HG03342 (cell line): ENCODE results near the gene GPR75.

Experiments
- ATAC-seq: cut with Tn5 transposase; IDR thresholded peaks from one replicate; pipeline ENCODE4 v1.9.1; 2021; ENCODE audit warnings: mild to moderate bottlenecking, moderate library complexity; ENCODE audit not compliant: unreplicated experiment

The GPR75 gene

DNA sequence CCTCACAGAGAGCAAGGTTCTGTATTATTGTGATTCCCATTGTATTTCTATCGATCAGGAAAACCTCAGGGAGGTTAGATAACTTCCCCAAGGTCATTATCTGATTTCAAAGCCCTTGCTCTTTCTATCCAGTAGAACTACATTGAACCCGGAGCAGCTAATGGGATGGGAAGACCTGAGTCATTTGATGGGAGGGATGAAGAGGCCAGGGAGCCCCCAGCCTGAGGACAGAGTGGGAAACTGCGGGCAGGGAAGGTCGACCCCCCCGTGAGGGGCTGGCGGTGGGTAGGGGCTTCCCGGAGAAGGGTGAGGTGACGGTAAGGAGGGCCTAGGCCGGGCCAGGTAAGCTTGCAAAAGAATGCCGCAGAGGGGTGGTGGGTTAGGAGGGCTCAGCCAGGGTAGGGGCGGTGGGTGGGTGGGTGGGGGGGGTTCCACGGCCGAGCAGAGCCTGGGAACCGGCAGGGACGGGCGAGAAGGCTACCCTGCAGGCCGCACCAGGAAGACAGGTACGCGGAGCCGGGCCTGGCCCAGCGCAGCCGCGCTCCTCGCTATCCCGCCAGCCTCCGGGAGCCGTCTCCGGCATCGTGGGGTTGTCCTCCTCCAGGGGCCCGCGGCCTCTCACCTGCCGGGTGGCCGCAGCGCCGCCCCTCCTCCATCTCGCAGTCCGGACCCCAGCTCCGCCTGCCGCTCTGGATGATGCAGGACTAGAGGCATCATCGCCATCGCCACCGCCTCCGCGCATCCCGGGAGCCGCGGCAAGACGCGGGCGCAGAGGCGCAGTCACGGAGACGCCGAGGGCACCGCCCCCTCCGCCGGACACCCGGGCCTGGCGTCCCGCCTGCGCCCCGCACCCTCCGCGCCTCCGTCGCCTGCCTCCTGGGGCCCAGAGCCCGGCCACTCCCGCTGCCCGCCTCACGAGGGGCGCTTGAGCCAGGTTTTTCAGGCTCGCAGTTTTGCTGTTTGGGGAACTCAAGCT is at the start of gene GPR75:
Gene GPR75 (minus strand): TSS at position 762 of the 976 bp plus-strand sequence. CDS start 5,211 bp downstream, outside the sequence.
- no peak for ATAC-seq

DNA sequence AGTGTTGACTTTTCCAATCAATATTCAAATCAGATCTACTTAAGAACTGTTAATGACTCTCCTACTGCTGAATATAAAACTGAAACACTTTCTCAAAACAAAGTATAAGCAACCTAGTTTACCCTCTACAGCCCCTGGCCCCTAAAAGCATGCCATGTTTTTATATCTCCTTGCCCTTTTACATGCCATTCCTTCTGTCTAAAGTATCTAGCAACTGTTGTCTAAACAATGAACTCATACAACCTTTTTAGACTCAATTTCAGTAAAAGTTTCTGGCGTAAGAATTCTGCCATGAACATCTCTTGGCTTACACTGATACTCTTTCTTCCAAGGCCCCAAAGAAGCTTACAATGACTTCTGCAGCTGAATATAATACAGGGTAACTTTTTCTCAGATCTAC is 47.8 kb upstream of the GPR75 start:
- no peak for ATAC-seq

GRCh38 chr2:53905396-53905795 is 45.6 kb upstream of the GPR75 start:
- ATAC-seq = no peak

DNA sequence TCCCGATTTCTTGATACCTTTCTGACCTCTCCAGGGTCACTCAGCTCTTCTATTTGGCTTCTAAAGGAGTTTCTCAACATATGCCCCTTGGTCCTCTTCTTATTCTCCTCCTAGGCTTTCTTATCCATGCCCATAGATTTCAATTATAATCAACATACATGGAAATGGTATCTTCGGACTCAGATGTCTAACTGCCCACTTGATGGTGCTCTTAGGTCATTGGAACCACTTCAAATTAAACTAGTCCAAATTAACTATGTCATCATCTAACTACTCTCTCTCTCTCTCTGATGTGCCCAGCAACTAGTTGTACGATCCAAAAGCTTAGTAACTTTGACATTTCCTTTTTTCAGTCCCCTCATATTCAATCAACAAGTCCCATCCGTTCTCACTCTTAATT is 43.2 kb upstream of the GPR75 start:
- ATAC-seq = no peak

GRCh38 chr2:53901192-53901591 is 41.4 kb upstream of the GPR75 start:
- no peak for ATAC-seq

DNA sequence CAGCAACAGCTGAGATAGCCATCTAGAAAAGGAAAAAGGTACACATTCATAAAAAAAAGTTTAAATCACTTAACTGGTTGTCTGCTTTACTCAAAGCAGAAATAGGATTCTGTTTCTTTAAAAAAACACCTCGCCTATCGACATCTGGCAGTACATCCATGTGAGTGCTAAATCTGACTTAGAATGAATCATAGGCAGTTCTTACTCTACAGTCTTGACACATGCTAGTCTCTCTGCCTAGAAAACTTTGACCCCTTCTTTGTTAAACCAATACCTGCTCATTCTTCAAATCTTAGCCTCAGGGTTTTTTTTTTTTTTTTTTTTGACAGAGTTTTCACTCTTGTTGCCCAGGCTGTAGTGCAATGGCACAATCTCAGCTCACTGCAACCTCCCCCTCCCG is 37.1 kb upstream of the GPR75 start:
- ATAC-seq = no peak

GRCh38 chr2:53886406-53887280 is 26.9 kb upstream of the GPR75 start:
- ATAC-seq = no peak

GRCh38 chr2:53884883-53885282 is 25.1 kb upstream of the GPR75 start:
- ATAC-seq = no peak

GRCh38 chr2:53881986-53882385 is 22.2 kb upstream of the GPR75 start:
- ATAC-seq = no peak

DNA sequence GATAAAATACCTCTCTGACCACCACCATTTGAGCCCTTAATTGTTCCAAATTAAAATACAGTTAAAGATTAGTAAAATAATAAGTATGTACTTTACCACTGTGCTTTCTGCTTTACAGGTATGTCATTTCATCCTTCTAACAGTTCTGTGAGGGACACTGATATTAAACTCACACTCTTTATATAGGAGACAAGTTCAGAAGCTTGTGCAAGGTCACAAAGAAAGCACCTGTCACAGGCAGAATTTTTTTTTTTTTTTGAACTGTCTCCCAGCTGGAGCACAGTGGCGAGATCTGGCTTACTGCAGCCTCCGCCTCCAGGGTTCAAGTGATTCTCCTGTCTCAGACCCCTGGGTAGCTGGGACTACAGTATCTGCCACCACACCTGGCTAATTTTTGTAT is 21.6 kb upstream of the GPR75 start:
- no peak for ATAC-seq

DNA sequence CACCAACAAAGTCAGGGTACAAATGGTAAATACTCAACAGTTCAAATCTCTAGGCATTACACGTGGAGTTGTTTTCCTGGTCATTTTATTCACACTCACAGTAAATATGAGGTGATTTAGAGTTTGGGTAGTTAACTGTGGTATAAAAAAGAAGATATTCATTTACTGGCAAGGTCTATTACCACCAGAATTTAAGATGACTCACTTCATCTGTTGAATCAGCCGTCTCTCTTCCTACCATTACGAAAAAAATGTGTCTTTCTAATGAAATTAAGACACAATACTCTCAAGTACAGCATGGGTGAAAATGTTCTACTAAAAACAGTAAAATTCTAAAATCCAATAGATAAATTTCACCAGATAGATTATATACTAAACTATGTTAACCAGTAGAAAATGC is 21.0 kb upstream of the GPR75 start:
- no peak for ATAC-seq

DNA sequence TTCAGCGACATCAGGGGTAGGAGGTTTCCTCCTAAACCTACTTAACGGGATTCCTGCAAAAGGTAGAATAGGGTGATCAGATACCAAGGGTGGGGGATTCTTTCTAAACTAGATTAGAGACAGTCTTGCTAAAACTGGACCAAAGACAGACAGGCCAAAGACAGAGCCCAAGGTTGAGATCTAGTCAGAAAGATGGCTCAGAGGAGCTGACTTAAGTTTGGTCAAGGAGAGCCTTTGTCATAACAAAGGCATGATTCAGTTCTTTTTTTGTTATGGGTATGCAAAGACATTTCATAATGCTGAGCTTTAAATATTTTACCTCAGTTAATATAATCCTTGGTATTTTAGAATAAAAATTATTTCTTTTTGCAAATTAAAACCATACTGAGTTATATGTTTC is 17.8 kb upstream of the GPR75 start:
- no peak for ATAC-seq

DNA sequence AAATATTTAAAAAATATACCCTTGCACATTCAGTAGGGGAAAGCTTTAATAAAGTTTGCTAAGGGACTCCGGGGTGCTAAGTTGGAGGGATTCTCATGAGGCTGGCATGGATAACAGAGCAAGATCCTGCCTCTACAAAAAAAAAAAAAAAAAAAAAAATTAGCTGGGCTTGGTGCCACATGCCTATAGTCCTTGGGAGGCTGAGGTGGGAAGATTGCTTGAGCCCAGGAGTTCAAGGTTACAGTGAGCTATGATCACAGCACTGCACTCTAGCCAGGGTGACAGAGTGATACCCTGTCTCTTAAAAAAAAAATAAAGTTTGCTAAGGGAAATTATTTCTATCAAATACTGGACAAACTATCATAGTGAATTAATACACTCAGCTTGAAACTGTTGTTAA is 17.3 kb upstream of the GPR75 start:
- ATAC-seq = no peak

DNA sequence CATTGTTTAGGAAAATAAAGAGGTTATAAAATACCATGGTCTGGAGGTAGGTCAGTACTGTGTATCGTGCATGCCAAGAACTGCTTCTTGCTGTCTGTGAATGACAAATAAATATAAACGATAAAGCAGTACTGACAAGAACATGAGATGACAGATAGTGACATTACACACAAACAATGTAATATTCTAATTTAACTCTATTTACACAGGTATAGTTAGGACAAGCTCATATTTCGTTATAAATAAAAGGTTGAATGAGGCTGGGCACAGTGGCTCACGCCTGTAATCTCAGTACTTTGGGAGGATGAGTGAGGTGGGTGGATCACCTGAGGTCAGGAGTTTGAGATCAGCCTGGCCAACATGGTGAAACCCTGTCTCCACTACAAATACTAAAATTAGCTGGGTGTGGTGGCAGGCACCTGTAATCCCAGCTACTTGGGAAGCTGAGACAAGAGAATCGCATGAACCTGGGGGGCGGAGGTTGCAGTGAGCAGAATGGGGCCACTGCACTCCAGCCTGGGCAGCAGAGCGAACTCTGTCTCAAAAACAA is 14.7 kb upstream of the GPR75 start:
- ATAC-seq = no peak

- no peak for ATAC-seq
Observed at GRCh38 chr2:53867773-53868172, 8.0 kb upstream of the GPR75 start.

- ATAC-seq = no peak
Observed at GRCh38 chr2:53867169-53867568, 7.4 kb upstream of the GPR75 start.

- ATAC-seq = no peak
Observed at GRCh38 chr2:53865962-53866361, 6.2 kb upstream of the GPR75 start.

- ATAC-seq = no peak
Observed at GRCh38 chr2:53865264-53865663, 5.5 kb upstream of the GPR75 start.

DNA sequence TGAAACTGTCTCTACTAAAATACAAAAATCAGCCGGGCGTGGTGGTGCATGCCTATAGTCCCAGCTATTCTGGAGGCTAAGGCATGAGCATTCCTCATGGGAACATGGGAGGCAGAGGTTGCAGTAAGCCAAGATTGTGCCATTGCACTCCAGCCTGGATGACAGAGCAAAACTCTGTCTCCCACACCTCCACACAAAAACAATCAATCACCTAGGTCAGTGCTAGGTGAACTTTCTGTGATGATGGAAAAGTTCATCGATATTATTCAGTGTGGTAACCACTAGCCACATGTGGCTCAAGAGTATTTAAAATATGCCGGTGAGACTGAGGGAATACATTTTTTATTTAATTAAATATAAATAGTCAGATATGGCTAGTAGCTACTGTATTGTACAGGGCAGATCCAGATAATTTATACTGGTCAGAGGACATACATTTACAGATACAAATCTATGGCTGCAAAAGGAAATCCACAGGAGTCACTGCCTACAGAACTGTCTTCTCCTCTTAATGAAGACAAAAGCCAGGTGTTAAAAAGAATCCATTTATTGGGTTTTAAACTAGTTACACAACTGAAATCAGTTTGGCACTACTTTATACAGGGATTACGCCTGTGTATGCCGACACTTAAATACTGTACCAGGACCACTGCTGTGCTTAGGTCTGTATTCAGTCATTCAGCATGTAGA is 3.9 kb upstream of the GPR75 start:
- no peak for ATAC-seq

DNA sequence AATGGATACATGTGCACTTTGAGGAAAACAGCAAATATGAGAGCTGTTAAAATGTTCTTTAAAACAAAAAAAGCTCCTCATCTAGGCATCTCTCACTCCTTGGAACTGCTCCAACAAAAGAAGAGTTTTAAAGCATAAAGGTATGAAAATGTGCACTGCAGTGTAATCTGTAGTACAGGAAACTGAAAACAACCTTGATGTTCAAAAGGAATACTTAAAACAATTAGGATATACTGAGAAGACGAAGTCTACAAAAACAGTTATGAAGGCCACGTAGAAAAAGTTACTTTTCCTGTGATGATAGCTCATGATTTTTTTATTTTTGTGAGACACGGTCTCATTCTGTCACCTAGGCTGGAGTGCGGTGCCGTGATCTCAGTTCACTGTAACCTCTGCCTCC is 2.1 kb upstream of the GPR75 start:
- no peak for ATAC-seq

GRCh38 chr2:53856272-53856671 is 3.5 kb downstream of the GPR75 start:
- no peak for ATAC-seq
